ENCODE measurements around the gene SDF2. TPM values are rescaled to one million over a fixed set of nuclear protein-coding genes. Genes with fewer than 3 reads are reported as not detected.

The SDF2 gene
- total RNA-seq, 2 donors from 2014 or later, result 52.3 to 53.1 TPM

- Histone ChIP-seq H3K9me3 (no peaks in the 10 kb centered on the region), H3K4me3 (no peak overlapping the region), H3K27ac (no peak overlapping the region), H3K27me3 (replicated peaks; ENCODE audit: insufficient read depth) (no peaks in the 10 kb centered on the region), H3K4me1 (ENCODE audit: control insufficient read depth in 1 of 2, low read depth in 2 of 2) (no peaks in the 10 kb centered on the region), H3K36me3 (peaks cover 89% of the 10 kb centered on the region)
- ATAC-seq (ENCODE audit: insufficient number of reproducible peaks, low FRiP score, low read depth) (no peak), DNase-seq (ENCODE audit: low spot score) (no peak)
- TF ChIP-seq CTCF (IDR thresholded peaks at IDR 0.05), result no peak
These were observed 20.9 kb upstream of the SDF2 start for GRCh38 chr17:28682655-28683054.

- ATAC-seq (ENCODE audit: insufficient number of reproducible peaks, low FRiP score, low read depth), result no peak
- no peak for TF ChIP-seq CTCF (IDR thresholded peaks at IDR 0.05)
- Histone ChIP-seq H3K36me3 (peaks cover 94% of the 10 kb centered on the region), H3K4me1 (ENCODE audit: control insufficient read depth in 1 of 2, low read depth in 2 of 2) (no peaks in the 10 kb centered on the region), H3K4me3 (no peak overlapping the region), H3K9me3 (no peaks in the 10 kb centered on the region), H3K27ac (no peak overlapping the region), H3K27me3 (replicated peaks; ENCODE audit: insufficient read depth) (no peaks in the 10 kb centered on the region)
- no peak for DNase-seq (ENCODE audit: low spot score)
These were observed 14.3 kb upstream of the SDF2 start for GRCh38 chr17:28675980-28676379.

GRCh38 chr17:28675490-28675889 is 13.8 kb upstream of the SDF2 start:
- no peaks in the 10 kb centered on the region for H3K27me3 ChIP-seq (replicated peaks; ENCODE audit: insufficient read depth)
- DNase-seq (ENCODE audit: low spot score) (no peak), ATAC-seq (ENCODE audit: insufficient number of reproducible peaks, low FRiP score, low read depth) (no peak)
- H3K9me3 ChIP-seq, result no peaks in the 10 kb centered on the region
- peaks cover 93% of the 10 kb centered on the region for H3K36me3 ChIP-seq
- no peak overlapping the region for H3K4me3 ChIP-seq
- no peaks in the 10 kb centered on the region for H3K4me1 ChIP-seq (ENCODE audit: control insufficient read depth in 1 of 2, low read depth in 2 of 2)
- no peak for TF ChIP-seq CTCF (IDR thresholded peaks at IDR 0.05)
- H3K27ac ChIP-seq, result no peak overlapping the region

GRCh38 chr17:28669918-28670317 is 8.2 kb upstream of the SDF2 start:
- no peak for TF ChIP-seq CTCF (IDR thresholded peaks at IDR 0.05)
- H3K9me3 ChIP-seq, result no peaks in the 10 kb centered on the region
- H3K4me3 ChIP-seq, result no peak overlapping the region
- peaks cover 0 to 1% of the 10 kb centered on the region in 2 donors for H3K4me1 ChIP-seq (ENCODE audit: control insufficient read depth in 1 of 2, low read depth in 2 of 2)
- H3K27me3 ChIP-seq (replicated peaks; ENCODE audit: insufficient read depth), result no peaks in the 10 kb centered on the region
- ATAC-seq (ENCODE audit: insufficient number of reproducible peaks, low FRiP score, low read depth), result no peak
- peaks cover 47% of the 10 kb centered on the region for H3K36me3 ChIP-seq
- no peak overlapping the region for H3K27ac ChIP-seq
- DNase-seq (ENCODE audit: low spot score), result no peak

- Histone ChIP-seq H3K36me3 (peaks cover 27% of the 10 kb centered on the region), H3K4me1 (ENCODE audit: control insufficient read depth in 1 of 2, low read depth in 2 of 2) (peaks cover 5 to 22% of the 10 kb centered on the region in 2 donors)
- no peak for TF ChIP-seq CTCF (IDR thresholded peaks at IDR 0.05)
These were observed 6.2 kb upstream of the SDF2 start for GRCh38 chr17:28667870-28668269.

More at GRCh38 chr17:28667870-28668269, 6.2 kb upstream of the SDF2 start:
- DNase-seq (ENCODE audit: low spot score) (no peak), ATAC-seq (ENCODE audit: insufficient number of reproducible peaks, low FRiP score, low read depth) (no peak)
- Histone ChIP-seq H3K4me3 (no peak overlapping the region), H3K9me3 (no peaks in the 10 kb centered on the region), H3K27me3 (replicated peaks; ENCODE audit: insufficient read depth) (no peaks in the 10 kb centered on the region), H3K27ac (no peak overlapping the region)

Measured in thoracic aorta (tissue), 2 donors.